ENCODE data around the gene PRDM16.

- TF ChIP-seq CTCF (IDR thresholded peaks at IDR 0.05; ENCODE audit: borderline replicate concordance, extremely low read depth, low read length, poor library complexity, severe bottlenecking) (no peak), EZH2 (IDR thresholded peaks at IDR 0.05; ENCODE audit: borderline replicate concordance, low read depth, low read length, severe bottlenecking) (no peak)
Observed at GRCh38 chr1:3264456-3264855, 195.5 kb downstream of the PRDM16 start.
